Parathyroid adenoma (tissue), 2 donors: ENCODE measurements around the gene ARHGEF19.
"Not testable (repeated sequence)": the region's sequence is repeated elsewhere in the genome, so short reads cannot be mapped to it uniquely, and the experiment has no call there.

Source experiments
- H2AFZ ChIP-seq: fragments of 300-600 bp; sonication (generic); one replicate; pipeline ENCODE4 v1.7.0; 2017; ENCODE audit warnings: antibody characterized with exemption, mild to moderate bottlenecking
- H3K27ac ChIP-seq: fragments of 300-600 bp; sonication (generic); one replicate; pipeline ENCODE4 v1.7.0; 2017
- H3K27me3 ChIP-seq: fragments of 300-600 bp; sonication (generic); one replicate; pipeline ENCODE4 v1.7.0; 2017; ENCODE audit warnings: low read length; ENCODE audit not compliant: control insufficient read depth, insufficient read depth
- H3K36me3 ChIP-seq: fragments of 300-600 bp; sonication (generic); one replicate; pipeline ENCODE4 v1.7.0; 2017; ENCODE audit warnings: low read length; ENCODE audit not compliant: control insufficient read depth, insufficient read depth
- H3K4me1 ChIP-seq: fragments of 300-600 bp; sonication (generic); one replicate; pipeline ENCODE4 v1.7.0; 2017; ENCODE audit warnings: control low read depth
- H3K4me2 ChIP-seq: fragments of 300-600 bp; sonication (generic); one replicate; pipeline ENCODE4 v1.7.0; 2017; ENCODE audit warnings: low read length
- H3K4me3 ChIP-seq: fragments of 300-600 bp; sonication (generic); one replicate; pipeline ENCODE4 v1.7.0; 2017; ENCODE audit warnings: low read depth, low read length
- H3K79me2 ChIP-seq: fragments of 300-600 bp; sonication (generic); one replicate; pipeline ENCODE4 v1.7.0; 2017; ENCODE audit warnings: control low read depth
- H3K9ac ChIP-seq: fragments of 300-600 bp; sonication (generic); one replicate; pipeline ENCODE4 v1.7.0; 2017; ENCODE audit warnings: mild to moderate bottlenecking
- H3K9me3 ChIP-seq: fragments of 300-600 bp; sonication (generic); one replicate; pipeline ENCODE4 v1.7.0; 2017; ENCODE audit warnings: low read length; ENCODE audit not compliant: control insufficient read depth
- CTCF ChIP-seq: fragments of 300-600 bp; sonication (generic); IDR thresholded peaks from one replicate; pipeline ENCODE4 v1.7.0; 2017; ENCODE audit warnings: antibody characterized with exemption, mild to moderate bottlenecking
- donor health status: primary hyperparathyroidism.

ARHGEF19 gene

GRCh38 chr1:16168622-16169360 lies 43.7 kb downstream of the ARHGEF19 start:
- no peak overlapping the region for H3K4me2 ChIP-seq
- H3K36me3 ChIP-seq = no peaks in the 10 kb centered on the region
- no peak for TF ChIP-seq CTCF
- H3K4me3 ChIP-seq = no peak overlapping the region
- no peak overlapping the region for H3K27ac ChIP-seq
- H3K9ac ChIP-seq = no peak overlapping the region
- H3K4me1 ChIP-seq = peaks cover 3% of the 10 kb centered on the region
- H2AFZ ChIP-seq = no peak overlapping the region
- no peaks in the 10 kb centered on the region for H3K27me3 ChIP-seq
- no peaks in the 10 kb centered on the region for H3K9me3 ChIP-seq
- no peaks in the 10 kb centered on the region for H3K79me2 ChIP-seq

DNA sequence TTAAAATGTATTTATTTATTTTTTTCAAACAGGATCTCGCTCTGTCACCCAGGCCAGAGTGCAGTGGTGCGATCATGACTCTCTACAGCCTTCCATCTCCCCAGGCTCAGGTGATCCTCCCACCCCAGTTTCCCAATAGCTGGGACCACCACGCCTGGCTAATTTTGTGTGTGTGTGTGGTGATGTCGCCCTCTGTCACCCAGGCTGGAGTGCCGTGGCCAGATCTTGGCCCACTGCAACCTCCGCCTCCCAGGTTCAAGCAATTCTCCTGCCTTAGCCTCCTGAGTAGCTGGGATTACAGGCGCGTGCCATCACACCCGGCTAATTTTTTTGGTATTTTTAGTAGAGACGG lies 44.3 kb downstream of the ARHGEF19 start:
- H3K79me2 ChIP-seq, H3K4me1 ChIP-seq, H3K27ac ChIP-seq, H3K36me3 ChIP-seq, H3K4me3 ChIP-seq, H3K27me3 ChIP-seq, H3K9ac ChIP-seq, H3K4me2 ChIP-seq, H3K9me3 ChIP-seq: not testable (repeated sequence)
- H2AFZ ChIP-seq = peak overlapping the region; percentile 73

- Histone ChIP-seq H2AFZ (peak overlapping the region; percentile 73), H3K4me3 (peak overlapping the region; percentile 59), H3K27ac (no peak overlapping the region), H3K9ac (no peak overlapping the region), H3K27me3 (no peaks in the 10 kb centered on the region), H3K36me3 (no peaks in the 10 kb centered on the region), H3K9me3 (no peaks in the 10 kb centered on the region), H3K79me2 (no peaks in the 10 kb centered on the region), H3K4me2 (peak overlapping the region; percentile 80), H3K4me1 (no peaks in the 10 kb centered on the region)
- no peak for TF ChIP-seq CTCF
Measured at GRCh38 chr1:16167331-16168143, 44.9 kb downstream of the ARHGEF19 start.

DNA sequence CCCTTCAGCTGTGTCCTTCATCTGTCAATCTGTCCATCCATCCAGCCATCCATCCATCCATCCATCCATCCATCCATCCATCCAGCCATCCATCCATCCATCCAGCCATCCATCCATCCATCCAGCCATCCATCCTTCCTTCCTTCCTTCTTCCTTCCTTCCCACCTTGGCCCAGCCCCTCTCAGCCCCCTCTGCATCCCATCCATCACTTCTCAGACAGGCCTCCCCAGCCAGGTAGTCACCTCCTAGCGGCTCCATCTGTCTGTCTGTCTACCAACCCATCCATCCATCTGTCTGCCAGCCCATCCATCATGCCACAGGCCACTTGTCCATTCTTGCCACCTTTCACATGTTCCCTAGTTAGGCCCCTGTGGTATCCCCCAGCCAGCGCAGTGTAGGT lies 46.3 kb downstream of the ARHGEF19 start:
- no peaks in the 10 kb centered on the region for H3K36me3 ChIP-seq
- TF ChIP-seq CTCF = no peak

DNA sequence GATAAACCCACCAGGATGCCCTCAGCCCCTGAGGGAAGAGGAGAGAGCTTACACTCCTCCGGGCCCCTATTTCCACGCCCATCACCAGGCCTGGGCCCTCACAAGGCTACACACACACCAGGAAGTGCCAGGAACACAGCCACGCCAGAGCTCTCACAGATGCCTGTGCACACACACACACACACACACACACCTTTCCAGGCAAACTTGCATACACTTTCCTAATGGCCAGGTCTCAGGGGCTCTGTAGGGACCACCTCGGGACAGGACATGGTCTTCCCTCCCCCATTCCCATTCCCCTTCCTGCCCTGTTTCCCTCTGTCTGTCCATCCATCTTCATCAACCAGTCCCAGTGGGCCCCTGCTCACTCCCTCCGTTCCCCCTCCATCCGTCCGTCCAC lies 46.9 kb downstream of the ARHGEF19 start:
- Histone ChIP-seq H3K4me1 (no peaks in the 10 kb centered on the region), H3K36me3 (no peaks in the 10 kb centered on the region), H3K9ac (no peak overlapping the region), H3K4me2 (no peak overlapping the region), H2AFZ (no peak overlapping the region), H3K9me3 (no peaks in the 10 kb centered on the region), H3K27me3 (no peaks in the 10 kb centered on the region), H3K27ac (no peak overlapping the region), H3K4me3 (no peak overlapping the region), H3K79me2 (no peaks in the 10 kb centered on the region)
- no peak for TF ChIP-seq CTCF

More for the DNA sequence above, 46.3 kb downstream of the ARHGEF19 start:
- no peaks in the 10 kb centered on the region for H3K4me1 ChIP-seq
- no peak overlapping the region for H3K27ac ChIP-seq
- no peaks in the 10 kb centered on the region for H3K79me2 ChIP-seq
- no peak overlapping the region for H2AFZ ChIP-seq
- no peak overlapping the region for H3K4me3 ChIP-seq
- H3K9me3 ChIP-seq = no peaks in the 10 kb centered on the region
- H3K9ac ChIP-seq = no peak overlapping the region
- no peaks in the 10 kb centered on the region for H3K27me3 ChIP-seq
- no peak overlapping the region for H3K4me2 ChIP-seq
